Raji (cell line): Measurements from ENCODE around the gene CACNA1I.

ENCODE experiments used
- POLR2A ChIP-seq: IDR thresholded peaks from 2 replicates; pipeline ENCODE4 v1.6.1; 2011; ENCODE audit warnings: low read depth, low read length, control low read depth; ENCODE audit not compliant: insufficient read depth

CACNA1I gene

GRCh38 chr22:39734866-39735265, 164.3 kb downstream of the CACNA1I start:
- TF ChIP-seq POLR2A, result no peak

- TF ChIP-seq POLR2A, result no peak
Measured at GRCh38 chr22:39735776-39736175, 165.2 kb downstream of the CACNA1I start.

- TF ChIP-seq POLR2A, result no peak
Measured at GRCh38 chr22:39738746-39739145, 168.2 kb downstream of the CACNA1I start.
